Mesodermal cell (in vitro differentiated cells): Measurements from ENCODE around the gene BRCA1. TPM values are rescaled to one million over a fixed set of nuclear protein-coding genes. Genes with fewer than 3 reads are reported as not detected.
A peak's percentile ranks its signal among the peaks of the same experiment; 100 is the strongest.
"Not testable (repeated sequence)": the region's sequence is repeated elsewhere in the genome, so short reads cannot be mapped to it uniquely, and the experiment has no call there.

Experiments used
- H3K27ac ChIP-seq: 2 replicates; pipeline ENCODE4 v1.7.0; 2013; ENCODE audit warnings: mild to moderate bottlenecking, low read depth, low read length, moderate library complexity; ENCODE audit not compliant: severe bottlenecking
- H3K36me3 ChIP-seq: 2 replicates; pipeline ENCODE4 v1.7.1; 2013; ENCODE audit warnings: mild to moderate bottlenecking, low read length, moderate library complexity; ENCODE audit not compliant: control insufficient read depth, insufficient read depth
- H3K4me1 ChIP-seq: one replicate; pipeline ENCODE4 v1.7.1; 2013; ENCODE audit warnings: mild to moderate bottlenecking, low read length; ENCODE audit not compliant: insufficient read depth, control insufficient read depth, poor library complexity, severe bottlenecking
- H3K4me3 ChIP-seq: 2 replicates; pipeline ENCODE4 v1.7.0; 2013; ENCODE audit warnings: low read length, control low read depth, mild to moderate bottlenecking; ENCODE audit not compliant: insufficient read depth, poor library complexity, severe bottlenecking; ENCODE audit errors: extremely low read depth
- H3K9me3 ChIP-seq: 2 replicates; pipeline ENCODE4 v1.7.1; 2013; ENCODE audit warnings: mild to moderate bottlenecking, low read length, moderate library complexity; ENCODE audit not compliant: control insufficient read depth
- WGBS, 2 experiments: methylation state at CpG; one replicate each; pipeline ENCODE4 v1.1.5; 2013; ENCODE audit warnings: missing lambda C conversion rate in 2 of 2; ENCODE audit not compliant: insufficient coverage in 2 of 2; 5-methylcytosine and 5-hydroxymethylcytosine counted together
- polyA plus RNA-seq, 2 experiments: library from polyadenylated mRNA; stranded (reverse); fragments of 50-300 nt; gene quantifications; one replicate each; pipeline ENCODE4 v1.2.3, GENCODE V29; 2013

The BRCA1 gene
- polyA plus RNA-seq (2013, experiment 1 of 2): 17.1 TPM
- 18.8 TPM for polyA plus RNA-seq (2013, experiment 2 of 2)

GRCh38 chr17:43125133-43125966, at the start of gene BRCA1:
BRCA1 (minus strand) TSS chr17:43125364; CDS start chr17:43124096, 1,268 bp downstream.
- Histone ChIP-seq H3K4me1 (peaks cover 5% of the 10 kb centered on the region), H3K9me3 (no peaks in the 10 kb centered on the region), H3K36me3 (peaks cover 10% of the 10 kb centered on the region), H3K27ac (peak within 1 kb of the TSS; percentile 86), H3K4me3 (peak within 1 kb of the TSS; percentile 76)
- WGBS, 2 experiments: 3 to 10% methylated on average over 19 to 32 of the region's 38 CpGs

- Histone ChIP-seq H3K4me1 (no peaks in the 10 kb centered on the region), H3K9me3 (no peaks in the 10 kb centered on the region), H3K36me3 (peaks cover 17% of the 10 kb centered on the region), H3K27ac (peak overlapping the region; percentile 96), H3K4me3 (peak overlapping the region; percentile 58)
- WGBS, 2 experiments: 53 to 59% methylated on average over 9 to 11 of the region's 12 CpGs
These were observed 46.7 kb upstream of the BRCA1 start for GRCh38 chr17:43171586-43172487.

GRCh38 chr17:43170766-43171585, 45.8 kb upstream of the BRCA1 start, which contains the start of gene NBR1:
NBR1 (plus strand) TSS chr17:43171214; CDS start chr17:43175800, 4,586 bp downstream.
- H3K36me3 ChIP-seq: peaks cover 8% of the 10 kb centered on the region

GRCh38 chr17:43170140-43170765, 45.1 kb upstream of the BRCA1 start:
- WGBS, 2 experiments: 0% methylated on average over 10 to 19 of the region's 27 CpGs
- Histone ChIP-seq H3K4me3 (peak overlapping the region; percentile 58), H3K36me3 (peaks cover 6% of the 10 kb centered on the region), H3K27ac (peak overlapping the region; percentile 96), H3K4me1 (no peaks in the 10 kb centered on the region), H3K9me3 (no peaks in the 10 kb centered on the region)

More at GRCh38 chr17:43170766-43171585, 45.8 kb upstream of the BRCA1 start, which contains the start of gene NBR1:
- Histone ChIP-seq H3K27ac (peak within 1 kb of the TSS; percentile 96), H3K4me1 (no peaks in the 10 kb centered on the region), H3K4me3 (peak within 1 kb of the TSS; percentile 58), H3K9me3 (no peaks in the 10 kb centered on the region)
- WGBS, 2 experiments: 0% methylated on average over 24 to 27 of the region's 41 CpGs

GRCh38 chr17:43169561-43170139, 44.5 kb upstream of the BRCA1 start:
- WGBS, 2 experiments: 0 to 1% methylated on average over 15 to 27 of the region's 29 CpGs
- Histone ChIP-seq H3K27ac (peak overlapping the region; percentile 96), H3K4me1 (no peaks in the 10 kb centered on the region), H3K9me3 (no peaks in the 10 kb centered on the region), H3K36me3 (peaks cover 1% of the 10 kb centered on the region), H3K4me3 (peak overlapping the region; percentile 58)

GRCh38 chr17:43165971-43166370, 40.8 kb upstream of the BRCA1 start:
- H3K36me3 ChIP-seq, H3K9me3 ChIP-seq, H3K4me3 ChIP-seq, H3K4me1 ChIP-seq, H3K27ac ChIP-seq: not testable (repeated sequence)

- WGBS, 2 experiments: 90 to 100% methylated on average over 3 to 4 of the region's 8 CpGs
- not testable (repeated sequence) for H3K9me3 ChIP-seq, H3K27ac ChIP-seq, H3K36me3 ChIP-seq, H3K4me3 ChIP-seq, H3K4me1 ChIP-seq
These were observed 34.8 kb upstream of the BRCA1 start for GRCh38 chr17:43159957-43160356.

GRCh38 chr17:43159232-43159631, 34.1 kb upstream of the BRCA1 start:
- not testable (repeated sequence) for H3K4me3 ChIP-seq, H3K4me1 ChIP-seq, H3K9me3 ChIP-seq, H3K36me3 ChIP-seq, H3K27ac ChIP-seq
- 97% methylated on average over 6 of the region's 25 CpGs; no CpG with 5 or more reads in 1 of the 2 experiments for WGBS, 2 experiments

GRCh38 chr17:43155666-43156065, 30.5 kb upstream of the BRCA1 start:
- H3K36me3 ChIP-seq: peaks cover 9% of the 10 kb centered on the region
- no peaks in the 10 kb centered on the region for H3K9me3 ChIP-seq
- no peaks in the 10 kb centered on the region for H3K4me1 ChIP-seq
- H3K4me3 ChIP-seq: no peak overlapping the region
- no peak overlapping the region for H3K27ac ChIP-seq
- WGBS, 2 experiments: 96 to 100% methylated on average over 2 of the region's 3 CpGs
